Measurements from ENCODE around the gene MLEC.

The MLEC gene

GRCh38 chr12:120710031-120710804 is 23.3 kb downstream of the MLEC start, which contains the start of gene UNC119B:
TSS of gene UNC119B (plus strand) at chr12:120710458. CDS start at chr12:120710475, 17 bp downstream.
- H3K4me3 ChIP-seq (ENCODE audit: control insufficient read depth, low read depth, low read length): peak within 1 kb of the TSS; percentile 76
- TF ChIP-seq CTCF (conservative IDR thresholded peaks at IDR 0.05; ENCODE audit: control insufficient read depth, insufficient read depth, low read depth, low read length): no peak
- peak; percentile 35 for DNase-seq (ENCODE audit: low read depth)

- DNase-seq (ENCODE audit: low read depth): no peak
- TF ChIP-seq CTCF (conservative IDR thresholded peaks at IDR 0.05; ENCODE audit: control insufficient read depth, insufficient read depth, low read depth, low read length): no peak
- peak overlapping the region; percentile 76 for H3K4me3 ChIP-seq (ENCODE audit: control insufficient read depth, low read depth, low read length)
Measured at GRCh38 chr12:120710805-120711296, 23.9 kb downstream of the MLEC start.

- TF ChIP-seq CTCF (conservative IDR thresholded peaks at IDR 0.05; ENCODE audit: control insufficient read depth, insufficient read depth, low read depth, low read length): no peak
- DNase-seq (ENCODE audit: low read depth): no peak
- peak overlapping the region; percentile 76 for H3K4me3 ChIP-seq (ENCODE audit: control insufficient read depth, low read depth, low read length)
Measured at GRCh38 chr12:120711411-120711810, 24.5 kb downstream of the MLEC start.

GRCh38 chr12:120712610-120713009 is 25.7 kb downstream of the MLEC start:
- no peak overlapping the region for H3K4me3 ChIP-seq (ENCODE audit: control insufficient read depth, low read depth, low read length)
- no peak for DNase-seq (ENCODE audit: low read depth)
- TF ChIP-seq CTCF (conservative IDR thresholded peaks at IDR 0.05; ENCODE audit: control insufficient read depth, insufficient read depth, low read depth, low read length): no peak

GRCh38 chr12:120713861-120714482 is 27.0 kb downstream of the MLEC start:
- no peak overlapping the region for H3K4me3 ChIP-seq (ENCODE audit: control insufficient read depth, low read depth, low read length)
- TF ChIP-seq CTCF (conservative IDR thresholded peaks at IDR 0.05; ENCODE audit: control insufficient read depth, insufficient read depth, low read depth, low read length): peak; percentile 86
- peak; percentile 81 for DNase-seq (ENCODE audit: low read depth)

- TF ChIP-seq CTCF (conservative IDR thresholded peaks at IDR 0.05; ENCODE audit: control insufficient read depth, insufficient read depth, low read depth, low read length): no peak
- no peak overlapping the region for H3K4me3 ChIP-seq (ENCODE audit: control insufficient read depth, low read depth, low read length)
- DNase-seq (ENCODE audit: low read depth): no peak
Measured at GRCh38 chr12:120718055-120718454, 31.1 kb downstream of the MLEC start.
